HG03066 (cell line): ENCODE measurements around the gene TAC3.
"Not testable (repeated sequence)": the region's sequence is repeated elsewhere in the genome, so short reads cannot be mapped to it uniquely, and the experiment has no call there.

Source experiments
- ATAC-seq: cut with Tn5 transposase; IDR thresholded peaks from one replicate; pipeline ENCODE4 v1.9.1; 2021; ENCODE audit warnings: low read depth; ENCODE audit not compliant: unreplicated experiment

The TAC3 gene

GRCh38 chr12:57039016-57039798 lies 22.9 kb upstream of the TAC3 start:
- no peak for ATAC-seq

GRCh38 chr12:57037264-57037663 lies 20.9 kb upstream of the TAC3 start:
- no peak for ATAC-seq

GRCh38 chr12:57033431-57033830 lies 17.1 kb upstream of the TAC3 start:
- ATAC-seq, result no peak

GRCh38 chr12:57031789-57032188 lies 15.5 kb upstream of the TAC3 start:
- ATAC-seq, result no peak

- no peak for ATAC-seq
Measured at GRCh38 chr12:57031138-57031725, 14.9 kb upstream of the TAC3 start.

- no peak for ATAC-seq
Measured at GRCh38 chr12:57029457-57029856, 13.1 kb upstream of the TAC3 start.

- no peak for ATAC-seq
Measured at GRCh38 chr12:57027805-57028153, 11.4 kb upstream of the TAC3 start.

GRCh38 chr12:57027011-57027804 lies 10.9 kb upstream of the TAC3 start:
- no peak for ATAC-seq

GRCh38 chr12:57025196-57025595 lies 8.9 kb upstream of the TAC3 start:
- no peak for ATAC-seq

GRCh38 chr12:57022324-57022723 lies 6.0 kb upstream of the TAC3 start:
- not testable (repeated sequence) for ATAC-seq

GRCh38 chr12:57019983-57020719 lies 3.8 kb upstream of the TAC3 start:
- ATAC-seq, result no peak

- ATAC-seq, result no peak
Measured at GRCh38 chr12:57018906-57019305, 2.6 kb upstream of the TAC3 start.

GRCh38 chr12:57018353-57018752 lies 2.0 kb upstream of the TAC3 start:
- ATAC-seq, result not testable (repeated sequence)

- ATAC-seq, result peak; percentile 79
Measured at GRCh38 chr12:57012600-57013465, 3.5 kb downstream of the TAC3 start.

GRCh38 chr12:57011438-57012424 lies 4.6 kb downstream of the TAC3 start:
- no peak for ATAC-seq

GRCh38 chr12:57010627-57011247 lies 5.6 kb downstream of the TAC3 start:
- ATAC-seq, result no peak

GRCh38 chr12:57009949-57010626 lies 6.2 kb downstream of the TAC3 start:
- no peak for ATAC-seq

- no peak for ATAC-seq
Measured at GRCh38 chr12:57008178-57008577, 8.2 kb downstream of the TAC3 start.
